HepG2 (cell line): ENCODE measurements around the gene COG8. TPM values are rescaled to one million over a fixed set of nuclear protein-coding genes. Genes with fewer than 3 reads are reported as not detected.

Experiments
- ATF7-NPFF ChIP-seq: sonication (generic); formaldehyde crosslinking; IDR thresholded peaks from 2 replicates; pipeline ENCODE4 v1.8.1; 2023; ENCODE audit warnings: mild to moderate bottlenecking, low read depth, missing genetic modification reagents, moderate library complexity
- DPF2 ChIP-seq: sonication (generic); formaldehyde crosslinking; IDR thresholded peaks from 2 replicates; pipeline ENCODE4 v1.4.0; 2020; ENCODE audit warnings: mild to moderate bottlenecking, low read depth, missing genetic modification reagents, borderline replicate concordance
- FOSL2 ChIP-seq: sonication (generic); formaldehyde crosslinking; IDR thresholded peaks from 2 replicates; pipeline ENCODE4 v1.4.0; 2020; ENCODE audit warnings: missing genetic modification reagents
- KDM5A ChIP-seq: fragments of 200-600 bp; sonication (generic); IDR thresholded peaks from 2 replicates; pipeline ENCODE4 v1.7.0; 2018; ENCODE audit warnings: antibody characterized with exemption, mild to moderate bottlenecking, low read length, borderline replicate concordance
- MAF1 ChIP-seq: sonication (generic); formaldehyde crosslinking; IDR thresholded peaks from 2 replicates; pipeline ENCODE4 v1.5.0; 2020; ENCODE audit warnings: missing genetic modification reagents, borderline replicate concordance
- RAD51 ChIP-seq: fragments of 450-650 bp; IDR thresholded peaks from 2 replicates; pipeline ENCODE4 v1.6.1; 2016; ENCODE audit warnings: borderline replicate concordance
- SIX1 ChIP-seq: sonication (generic); formaldehyde crosslinking; IDR thresholded peaks from 2 replicates; pipeline ENCODE4 v1.4.0; 2020; ENCODE audit warnings: missing genetic modification reagents, borderline replicate concordance
- SYNCRIP ChIP-seq: fragments of 200-400 bp; formaldehyde crosslinking; IDR thresholded peaks from 2 replicates; pipeline ENCODE4 v1.6.1; 2018; ENCODE audit warnings: mild to moderate bottlenecking, low read depth, low read length; ENCODE audit not compliant: insufficient read depth
- ZNF329 ChIP-seq: sonication (generic); formaldehyde crosslinking; IDR thresholded peaks from 2 replicates; pipeline ENCODE4 v1.9.0; 2021; ENCODE audit warnings: low read depth, mild to moderate bottlenecking, missing genetic modification reagents
- polyA plus RNA-seq, 8 experiments: library from polyadenylated mRNA; depleted of rRNA in 3 of 8; stranded (reverse) in 7 of 8; unstranded in 1 of 8; fragments of >200 nt; fragmentation: Illumina TruSeq in 4 of 8; extraction: Trizol in 4 of 8; gene quantifications; 2 replicates each; pipeline versions ENCODE4 v1.2.1 to v1.2.3, GENCODE V29; 2011 to 2016; ENCODE audit warnings: low read depth in 4 of 8, missing spikeins in 1 of 8, mixed read lengths in 1 of 8; ENCODE audit not compliant: insufficient read depth in 1 of 8
- total RNA-seq, 5 experiments: library from RNA; depleted of rRNA; stranded (reverse); fragments of >200 nt; fragmentation: Illumina TruSeq; extraction: Trizol; gene quantifications; 2 replicates each; pipeline ENCODE4 v1.2.3, GENCODE V29; 2016; ENCODE audit warnings: low read depth in 1 of 5
- TF ChIP-seq, protein P1 (sequence below): sonication (generic); formaldehyde crosslinking; IDR thresholded peaks from 2 replicates; pipeline ENCODE4 v1.4.0; 2020; ENCODE audit warnings: mild to moderate bottlenecking, missing genetic modification reagents
- TF ChIP-seq, protein P2 (sequence below): fragments of 450-650 bp; IDR thresholded peaks from 2 replicates; pipeline ENCODE4 v1.6.1; 2017
- TF ChIP-seq, protein P3 (sequence below): IDR thresholded peaks from 2 replicates; pipeline ENCODE4 v1.6.1; 2012; ENCODE audit warnings: low read length, improper control_type of control experiment
- TF ChIP-seq, protein P4 (sequence below): sonication (generic); formaldehyde crosslinking; IDR thresholded peaks from 2 replicates; pipeline ENCODE4 v1.4.0; 2020; ENCODE audit warnings: mild to moderate bottlenecking, low read depth, missing genetic modification reagents
- TF ChIP-seq, protein P5 (sequence below): sonication (generic); formaldehyde crosslinking; IDR thresholded peaks from 2 replicates; pipeline ENCODE4 v1.8.1; 2022; ENCODE audit warnings: low read depth, mild to moderate bottlenecking, missing genetic modification reagents

The COG8 gene
- total and polyA plus RNA-seq, 2 of the 13 experiments (the other 11 are each of a cell fraction or from before 2014, with no cell fraction given), result 45.5 to 52.1 TPM

DNA sequence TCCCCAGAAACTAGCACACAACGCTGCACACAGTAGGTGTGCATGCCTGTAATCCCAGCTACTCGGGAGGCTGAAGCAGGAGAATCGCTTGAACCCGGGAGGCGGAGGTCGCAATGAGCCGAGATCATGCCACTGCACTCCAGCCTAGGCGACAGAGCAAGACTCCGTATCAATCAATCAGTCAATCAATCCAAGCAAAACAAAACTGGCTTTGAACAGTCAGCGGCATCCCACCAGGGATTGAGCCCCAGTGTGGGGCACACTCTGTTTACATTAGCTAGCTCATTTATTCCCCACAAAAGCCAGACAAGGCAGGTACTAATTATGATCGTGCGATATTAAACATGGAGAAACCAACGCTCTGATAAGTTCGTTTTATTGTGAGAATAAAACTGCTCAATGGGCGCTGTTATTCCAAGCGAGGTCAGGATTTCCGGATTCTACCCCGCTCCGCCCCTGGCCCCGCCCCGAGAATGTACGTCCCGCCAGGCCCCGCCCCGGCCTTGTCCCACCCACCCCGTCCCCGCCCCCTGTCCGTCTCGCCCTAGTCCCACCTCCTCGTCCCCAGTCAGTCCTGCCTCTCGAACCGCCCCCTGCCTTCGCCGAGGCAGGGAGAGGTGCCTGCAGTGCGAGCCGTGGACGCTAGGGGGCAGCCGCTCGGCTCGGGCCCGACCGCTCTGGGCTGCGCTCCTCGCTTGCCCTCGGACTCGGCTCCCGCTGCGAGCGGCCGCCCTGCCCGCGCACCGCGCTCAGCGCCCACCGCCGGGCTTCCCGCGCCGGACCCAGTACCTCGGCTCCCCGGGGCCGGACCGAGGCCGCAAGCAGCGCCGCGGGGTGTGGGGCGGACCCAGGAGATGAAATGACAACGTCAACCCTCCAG, 28.5 kb downstream of the COG8 start, which contains the start of gene VPS4A (continued):
- TF ChIP-seq, protein P1, sequence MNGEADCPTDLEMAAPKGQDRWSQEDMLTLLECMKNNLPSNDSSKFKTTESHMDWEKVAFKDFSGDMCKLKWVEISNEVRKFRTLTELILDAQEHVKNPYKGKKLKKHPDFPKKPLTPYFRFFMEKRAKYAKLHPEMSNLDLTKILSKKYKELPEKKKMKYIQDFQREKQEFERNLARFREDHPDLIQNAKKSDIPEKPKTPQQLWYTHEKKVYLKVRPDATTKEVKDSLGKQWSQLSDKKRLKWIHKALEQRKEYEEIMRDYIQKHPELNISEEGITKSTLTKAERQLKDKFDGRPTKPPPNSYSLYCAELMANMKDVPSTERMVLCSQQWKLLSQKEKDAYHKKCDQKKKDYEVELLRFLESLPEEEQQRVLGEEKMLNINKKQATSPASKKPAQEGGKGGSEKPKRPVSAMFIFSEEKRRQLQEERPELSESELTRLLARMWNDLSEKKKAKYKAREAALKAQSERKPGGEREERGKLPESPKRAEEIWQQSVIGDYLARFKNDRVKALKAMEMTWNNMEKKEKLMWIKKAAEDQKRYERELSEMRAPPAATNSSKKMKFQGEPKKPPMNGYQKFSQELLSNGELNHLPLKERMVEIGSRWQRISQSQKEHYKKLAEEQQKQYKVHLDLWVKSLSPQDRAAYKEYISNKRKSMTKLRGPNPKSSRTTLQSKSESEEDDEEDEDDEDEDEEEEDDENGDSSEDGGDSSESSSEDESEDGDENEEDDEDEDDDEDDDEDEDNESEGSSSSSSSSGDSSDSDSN (CRISPR knock-in tag), result peak; percentile 85; the same call in 1 of the 2 replicates
- TF ChIP-seq DPF2 (CRISPR knock-in tag) (no peak), KDM5A (peak; percentile 38; the same call in 1 of the 2 replicates), SIX1 (no peak; the same call in 1 of the 2 replicates), MAF1 (no peak), ZNF329 (CRISPR knock-in tag) (no peak), RAD51 (no peak), ATF7-NPFF (CRISPR knock-in tag) (peak; percentile 65; the same call in 1 of the 2 replicates), SYNCRIP (no peak), FOSL2 (CRISPR knock-in tag) (peak; percentile 32; the same call in 1 of the 2 replicates)
- TF ChIP-seq, protein P2, sequence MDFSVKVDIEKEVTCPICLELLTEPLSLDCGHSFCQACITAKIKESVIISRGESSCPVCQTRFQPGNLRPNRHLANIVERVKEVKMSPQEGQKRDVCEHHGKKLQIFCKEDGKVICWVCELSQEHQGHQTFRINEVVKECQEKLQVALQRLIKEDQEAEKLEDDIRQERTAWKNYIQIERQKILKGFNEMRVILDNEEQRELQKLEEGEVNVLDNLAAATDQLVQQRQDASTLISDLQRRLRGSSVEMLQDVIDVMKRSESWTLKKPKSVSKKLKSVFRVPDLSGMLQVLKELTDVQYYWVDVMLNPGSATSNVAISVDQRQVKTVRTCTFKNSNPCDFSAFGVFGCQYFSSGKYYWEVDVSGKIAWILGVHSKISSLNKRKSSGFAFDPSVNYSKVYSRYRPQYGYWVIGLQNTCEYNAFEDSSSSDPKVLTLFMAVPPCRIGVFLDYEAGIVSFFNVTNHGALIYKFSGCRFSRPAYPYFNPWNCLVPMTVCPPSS, result no peak
- TF ChIP-seq, protein P3, sequence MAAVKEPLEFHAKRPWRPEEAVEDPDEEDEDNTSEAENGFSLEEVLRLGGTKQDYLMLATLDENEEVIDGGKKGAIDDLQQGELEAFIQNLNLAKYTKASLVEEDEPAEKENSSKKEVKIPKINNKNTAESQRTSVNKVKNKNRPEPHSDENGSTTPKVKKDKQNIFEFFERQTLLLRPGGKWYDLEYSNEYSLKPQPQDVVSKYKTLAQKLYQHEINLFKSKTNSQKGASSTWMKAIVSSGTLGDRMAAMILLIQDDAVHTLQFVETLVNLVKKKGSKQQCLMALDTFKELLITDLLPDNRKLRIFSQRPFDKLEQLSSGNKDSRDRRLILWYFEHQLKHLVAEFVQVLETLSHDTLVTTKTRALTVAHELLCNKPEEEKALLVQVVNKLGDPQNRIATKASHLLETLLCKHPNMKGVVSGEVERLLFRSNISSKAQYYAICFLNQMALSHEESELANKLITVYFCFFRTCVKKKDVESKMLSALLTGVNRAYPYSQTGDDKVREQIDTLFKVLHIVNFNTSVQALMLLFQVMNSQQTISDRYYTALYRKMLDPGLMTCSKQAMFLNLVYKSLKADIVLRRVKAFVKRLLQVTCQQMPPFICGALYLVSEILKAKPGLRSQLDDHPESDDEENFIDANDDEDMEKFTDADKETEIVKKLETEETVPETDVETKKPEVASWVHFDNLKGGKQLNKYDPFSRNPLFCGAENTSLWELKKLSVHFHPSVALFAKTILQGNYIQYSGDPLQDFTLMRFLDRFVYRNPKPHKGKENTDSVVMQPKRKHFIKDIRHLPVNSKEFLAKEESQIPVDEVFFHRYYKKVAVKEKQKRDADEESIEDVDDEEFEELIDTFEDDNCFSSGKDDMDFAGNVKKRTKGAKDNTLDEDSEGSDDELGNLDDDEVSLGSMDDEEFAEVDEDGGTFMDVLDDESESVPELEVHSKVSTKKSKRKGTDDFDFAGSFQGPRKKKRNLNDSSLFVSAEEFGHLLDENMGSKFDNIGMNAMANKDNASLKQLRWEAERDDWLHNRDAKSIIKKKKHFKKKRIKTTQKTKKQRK, result no peak
- TF ChIP-seq, protein P4, sequence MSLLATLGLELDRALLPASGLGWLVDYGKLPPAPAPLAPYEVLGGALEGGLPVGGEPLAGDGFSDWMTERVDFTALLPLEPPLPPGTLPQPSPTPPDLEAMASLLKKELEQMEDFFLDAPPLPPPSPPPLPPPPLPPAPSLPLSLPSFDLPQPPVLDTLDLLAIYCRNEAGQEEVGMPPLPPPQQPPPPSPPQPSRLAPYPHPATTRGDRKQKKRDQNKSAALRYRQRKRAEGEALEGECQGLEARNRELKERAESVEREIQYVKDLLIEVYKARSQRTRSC (CRISPR knock-in tag), result no peak
- TF ChIP-seq, protein P5, sequence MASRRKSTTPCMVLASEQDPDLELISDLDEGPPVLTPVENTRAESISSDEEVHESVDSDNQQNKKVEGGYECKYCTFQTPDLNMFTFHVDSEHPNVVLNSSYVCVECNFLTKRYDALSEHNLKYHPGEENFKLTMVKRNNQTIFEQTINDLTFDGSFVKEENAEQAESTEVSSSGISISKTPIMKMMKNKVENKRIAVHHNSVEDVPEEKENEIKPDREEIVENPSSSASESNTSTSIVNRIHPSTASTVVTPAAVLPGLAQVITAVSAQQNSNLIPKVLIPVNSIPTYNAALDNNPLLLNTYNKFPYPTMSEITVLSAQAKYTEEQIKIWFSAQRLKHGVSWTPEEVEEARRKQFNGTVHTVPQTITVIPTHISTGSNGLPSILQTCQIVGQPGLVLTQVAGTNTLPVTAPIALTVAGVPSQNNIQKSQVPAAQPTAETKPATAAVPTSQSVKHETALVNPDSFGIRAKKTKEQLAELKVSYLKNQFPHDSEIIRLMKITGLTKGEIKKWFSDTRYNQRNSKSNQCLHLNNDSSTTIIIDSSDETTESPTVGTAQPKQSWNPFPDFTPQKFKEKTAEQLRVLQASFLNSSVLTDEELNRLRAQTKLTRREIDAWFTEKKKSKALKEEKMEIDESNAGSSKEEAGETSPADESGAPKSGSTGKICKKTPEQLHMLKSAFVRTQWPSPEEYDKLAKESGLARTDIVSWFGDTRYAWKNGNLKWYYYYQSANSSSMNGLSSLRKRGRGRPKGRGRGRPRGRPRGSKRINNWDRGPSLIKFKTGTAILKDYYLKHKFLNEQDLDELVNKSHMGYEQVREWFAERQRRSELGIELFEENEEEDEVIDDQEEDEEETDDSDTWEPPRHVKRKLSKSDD (CRISPR knock-in tag), result peak; percentile 63
